ENCODE data around the gene ERBB2. TPM values are rescaled to one million over a fixed set of nuclear protein-coding genes. Genes with fewer than 3 reads are reported as not detected.

ERBB2 gene
- total RNA-seq, 1 donor from 2014 or later: 4.1 TPM

GRCh38 chr17:39737760-39738567, 38.1 kb downstream of the ERBB2 start, which contains the start of gene GRB7:
TSS of gene GRB7 (plus strand) at chr17:39737938. CDS start at chr17:39742302, 4,364 bp downstream.
- Mint-ChIP-seq H3K36me3 (ENCODE audit: low read depth) (no peaks in the 10 kb centered on the region), H3K27me3 (ENCODE audit: low read depth) (peaks cover 24% of the 10 kb centered on the region), H3K4me3 (ENCODE audit: low read depth) (peak within 1 kb of the TSS; percentile 69), H3K4me1 (ENCODE audit: low read depth) (peaks cover 19% of the 10 kb centered on the region), H3K27ac (peak within 1 kb of the TSS; percentile 60), H3K9me3 (no peaks in the 10 kb centered on the region)
- no peak for DNase-seq (ENCODE audit: low spot score)
- intact Hi-C loops (cut with micrococcal nuclease): no loop called here

- Mint-ChIP-seq H3K27ac (peak overlapping the region; percentile 60), H3K27me3 (ENCODE audit: low read depth) (peaks cover 23% of the 10 kb centered on the region), H3K9me3 (no peaks in the 10 kb centered on the region), H3K36me3 (ENCODE audit: low read depth) (no peaks in the 10 kb centered on the region), H3K4me3 (ENCODE audit: low read depth) (peak overlapping the region; percentile 69), H3K4me1 (ENCODE audit: low read depth) (peaks cover 19% of the 10 kb centered on the region)
- intact Hi-C loops (cut with micrococcal nuclease): no loop called here
- DNase-seq (ENCODE audit: low spot score): peak; percentile 36
These were observed 38.7 kb downstream of the ERBB2 start for GRCh38 chr17:39738568-39738901.

GRCh38 chr17:39738983-39739884, 39.4 kb downstream of the ERBB2 start:
- H3K4me3 Mint-ChIP-seq (ENCODE audit: low read depth): no peak overlapping the region
- intact Hi-C loops (cut with micrococcal nuclease): no loop called here

GRCh38 chr17:39739885-39740356, 40.1 kb downstream of the ERBB2 start:
- Mint-ChIP-seq H3K36me3 (ENCODE audit: low read depth) (no peaks in the 10 kb centered on the region), H3K27ac (no peak overlapping the region), H3K27me3 (ENCODE audit: low read depth) (peaks cover 22% of the 10 kb centered on the region), H3K4me3 (ENCODE audit: low read depth) (no peak overlapping the region), H3K9me3 (no peaks in the 10 kb centered on the region), H3K4me1 (ENCODE audit: low read depth) (peaks cover 19% of the 10 kb centered on the region)
- DNase-seq (ENCODE audit: low spot score): no peak
- intact Hi-C loops (cut with micrococcal nuclease): no loop called here

More at GRCh38 chr17:39738983-39739884, 39.4 kb downstream of the ERBB2 start:
- Mint-ChIP-seq H3K27ac (no peak overlapping the region), H3K4me1 (ENCODE audit: low read depth) (peaks cover 19% of the 10 kb centered on the region), H3K36me3 (ENCODE audit: low read depth) (no peaks in the 10 kb centered on the region), H3K27me3 (ENCODE audit: low read depth) (peaks cover 22% of the 10 kb centered on the region), H3K9me3 (no peaks in the 10 kb centered on the region)
- no peak for DNase-seq (ENCODE audit: low spot score)

GRCh38 chr17:39740357-39741111, 40.7 kb downstream of the ERBB2 start:
- H3K27ac Mint-ChIP-seq: no peak overlapping the region

GRCh38 chr17:39742126-39742855, 42.4 kb downstream of the ERBB2 start:
- Mint-ChIP-seq H3K4me1 (ENCODE audit: low read depth) (peaks cover 19% of the 10 kb centered on the region), H3K27me3 (ENCODE audit: low read depth) (peaks cover 9% of the 10 kb centered on the region), H3K27ac (no peak overlapping the region), H3K9me3 (no peaks in the 10 kb centered on the region), H3K36me3 (ENCODE audit: low read depth) (no peaks in the 10 kb centered on the region), H3K4me3 (ENCODE audit: low read depth) (no peak overlapping the region)
- intact Hi-C loops (cut with micrococcal nuclease): no loop called here
- no peak for DNase-seq (ENCODE audit: low spot score)

More at GRCh38 chr17:39740357-39741111, 40.7 kb downstream of the ERBB2 start:
- intact Hi-C loops (cut with micrococcal nuclease): no loop called here
- H3K27me3 Mint-ChIP-seq (ENCODE audit: low read depth): peaks cover 21% of the 10 kb centered on the region
- H3K36me3 Mint-ChIP-seq (ENCODE audit: low read depth): no peaks in the 10 kb centered on the region
- H3K4me1 Mint-ChIP-seq (ENCODE audit: low read depth): peaks cover 19% of the 10 kb centered on the region
- DNase-seq (ENCODE audit: low spot score): no peak
- H3K4me3 Mint-ChIP-seq (ENCODE audit: low read depth): no peak overlapping the region
- no peaks in the 10 kb centered on the region for H3K9me3 Mint-ChIP-seq

- DNase-seq (ENCODE audit: low spot score): no peak
- no peaks in the 10 kb centered on the region for H3K36me3 Mint-ChIP-seq (ENCODE audit: low read depth)
- peaks cover 6% of the 10 kb centered on the region for H3K27me3 Mint-ChIP-seq (ENCODE audit: low read depth)
- no peak overlapping the region for H3K27ac Mint-ChIP-seq
- H3K9me3 Mint-ChIP-seq: no peaks in the 10 kb centered on the region
- H3K4me3 Mint-ChIP-seq (ENCODE audit: low read depth): no peak overlapping the region
- intact Hi-C loops (cut with micrococcal nuclease): no loop called here
- H3K4me1 Mint-ChIP-seq (ENCODE audit: low read depth): peaks cover 19% of the 10 kb centered on the region
These were observed 43.1 kb downstream of the ERBB2 start for GRCh38 chr17:39742856-39743436.

- no peak overlapping the region for H3K4me3 Mint-ChIP-seq (ENCODE audit: low read depth)
- H3K27ac Mint-ChIP-seq: no peak overlapping the region
- H3K27me3 Mint-ChIP-seq (ENCODE audit: low read depth): peaks cover 2% of the 10 kb centered on the region
- intact Hi-C loops (cut with micrococcal nuclease): no loop called here
- peaks cover 13% of the 10 kb centered on the region for H3K4me1 Mint-ChIP-seq (ENCODE audit: low read depth)
- H3K36me3 Mint-ChIP-seq (ENCODE audit: low read depth): no peaks in the 10 kb centered on the region
- no peak for DNase-seq (ENCODE audit: low spot score)
- no peaks in the 10 kb centered on the region for H3K9me3 Mint-ChIP-seq
These were observed 44.4 kb downstream of the ERBB2 start for GRCh38 chr17:39744075-39744835.

GRCh38 chr17:39744836-39745215, 45.0 kb downstream of the ERBB2 start:
- H3K4me1 Mint-ChIP-seq (ENCODE audit: low read depth): peaks cover 12% of the 10 kb centered on the region
- H3K9me3 Mint-ChIP-seq: no peaks in the 10 kb centered on the region
- H3K4me3 Mint-ChIP-seq (ENCODE audit: low read depth): no peak overlapping the region
- no peaks in the 10 kb centered on the region for H3K36me3 Mint-ChIP-seq (ENCODE audit: low read depth)
- DNase-seq (ENCODE audit: low spot score): no peak
- H3K27me3 Mint-ChIP-seq (ENCODE audit: low read depth): peaks cover 2% of the 10 kb centered on the region
- intact Hi-C loops (cut with micrococcal nuclease): no loop called here
- no peak overlapping the region for H3K27ac Mint-ChIP-seq

GRCh38 chr17:39745335-39746144, 45.7 kb downstream of the ERBB2 start:
- H3K27ac Mint-ChIP-seq: no peak overlapping the region
- no peak for DNase-seq (ENCODE audit: low spot score)
- no peaks in the 10 kb centered on the region for H3K36me3 Mint-ChIP-seq (ENCODE audit: low read depth)
- peaks cover 5% of the 10 kb centered on the region for H3K4me1 Mint-ChIP-seq (ENCODE audit: low read depth)
- no peak overlapping the region for H3K4me3 Mint-ChIP-seq (ENCODE audit: low read depth)
- intact Hi-C loops (cut with micrococcal nuclease): no loop called here
- no peaks in the 10 kb centered on the region for H3K9me3 Mint-ChIP-seq
- H3K27me3 Mint-ChIP-seq (ENCODE audit: low read depth): peaks cover 2% of the 10 kb centered on the region

GRCh38 chr17:39746145-39746461, 46.2 kb downstream of the ERBB2 start:
- DNase-seq (ENCODE audit: low spot score): no peak
- Mint-ChIP-seq H3K9me3 (no peaks in the 10 kb centered on the region), H3K4me3 (ENCODE audit: low read depth) (no peak overlapping the region), H3K4me1 (ENCODE audit: low read depth) (no peaks in the 10 kb centered on the region), H3K27me3 (ENCODE audit: low read depth) (no peaks in the 10 kb centered on the region), H3K36me3 (ENCODE audit: low read depth) (no peaks in the 10 kb centered on the region), H3K27ac (no peak overlapping the region)
- intact Hi-C loops (cut with micrococcal nuclease): no loop called here

Data from activated T-helper 2 cell treated with anti-CD3 and anti-CD28 coated beads, Interferon-gamma antibody, Interleukin-2, Interleukin-4, amounts not matched to agents 10 μg/mL and 5 μg/mL and 100 μg/mL, durations not matched to agents 14 hours and 24 hours and 36 hours (primary cell).